NCI-H1105 treated with DMSO at 0.1 percent for 48 hours (cell line): ENCODE measurements around the gene APOB.

Experiments used
- DNase-seq: peaks from one replicate; lab custom pipeline; 2025; lab: John Stamatoyannopoulos, UW

The APOB gene

DNA sequence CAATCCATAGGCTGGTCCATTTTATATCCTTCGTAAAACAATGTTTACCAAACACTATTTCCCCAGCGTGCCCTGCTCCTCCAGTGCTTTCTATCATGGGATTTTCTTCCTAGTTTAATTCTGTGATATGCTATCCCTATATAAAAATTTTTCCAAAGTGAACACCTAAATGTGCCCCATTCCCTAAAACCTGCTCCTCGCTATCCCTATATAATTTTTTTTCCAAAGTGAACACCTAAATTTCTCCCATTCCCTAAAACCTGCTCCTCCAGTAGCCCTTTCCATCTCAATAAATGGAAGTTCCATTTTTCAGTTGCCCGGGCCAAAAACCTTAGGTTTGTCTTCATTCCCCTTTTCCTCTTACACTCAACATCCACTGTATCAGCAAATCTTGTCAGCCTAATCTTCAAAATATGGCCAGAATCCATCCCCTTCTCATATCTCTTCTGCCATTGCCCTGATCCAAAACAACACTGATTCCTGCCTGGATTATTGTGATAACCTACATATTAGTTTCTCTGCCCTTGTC lies 26.1 kb downstream of the APOB start:
- DNase-seq, result no peak

GRCh38 chr2:21015281-21015645 lies 28.6 kb downstream of the APOB start:
- no peak for DNase-seq

DNA sequence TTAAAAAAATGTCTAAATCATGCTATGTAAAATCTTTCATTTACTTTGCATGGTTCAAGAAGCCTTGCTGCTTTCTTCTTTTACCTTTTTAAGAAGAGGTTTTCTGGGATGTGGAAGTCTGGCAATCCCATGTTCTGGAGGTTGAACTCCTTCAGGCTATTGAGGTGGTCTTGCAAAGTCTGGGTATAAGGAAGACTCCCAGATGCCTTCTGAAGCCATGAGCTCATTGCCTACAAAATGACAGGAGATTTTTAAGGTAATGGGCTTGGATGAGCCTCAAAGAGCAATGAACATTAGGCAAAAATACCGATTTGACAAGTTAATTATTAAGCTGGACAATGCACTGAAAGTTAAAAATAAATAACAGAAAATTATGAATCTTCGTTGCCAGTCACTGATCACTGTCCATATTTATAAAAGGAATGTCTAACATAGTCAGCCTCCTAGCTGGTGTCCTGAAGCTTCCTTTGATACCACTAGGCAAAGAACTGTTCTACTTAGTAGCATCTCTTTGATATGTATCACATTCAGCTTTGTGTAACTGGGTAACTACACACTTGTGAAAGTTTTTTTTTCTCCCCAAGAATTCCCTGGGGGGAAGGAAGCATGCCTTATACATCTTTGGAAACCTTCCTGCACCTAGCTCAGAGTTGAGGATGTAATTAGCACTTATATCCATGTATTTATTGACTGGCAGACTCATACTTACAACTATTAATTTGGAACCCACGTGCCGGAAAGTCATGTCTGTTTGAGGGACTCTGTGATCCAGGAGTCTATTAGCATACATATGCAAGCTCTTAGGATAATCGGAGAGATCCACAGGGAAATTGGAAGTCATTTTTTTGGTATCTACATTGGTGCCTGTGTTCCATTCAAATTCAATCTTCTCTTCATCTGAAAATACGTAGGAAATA lies 29.3 kb downstream of the APOB start:
- no peak for DNase-seq

GRCh38 chr2:21013043-21013816 lies 30.6 kb downstream of the APOB start:
- no peak for DNase-seq

DNA sequence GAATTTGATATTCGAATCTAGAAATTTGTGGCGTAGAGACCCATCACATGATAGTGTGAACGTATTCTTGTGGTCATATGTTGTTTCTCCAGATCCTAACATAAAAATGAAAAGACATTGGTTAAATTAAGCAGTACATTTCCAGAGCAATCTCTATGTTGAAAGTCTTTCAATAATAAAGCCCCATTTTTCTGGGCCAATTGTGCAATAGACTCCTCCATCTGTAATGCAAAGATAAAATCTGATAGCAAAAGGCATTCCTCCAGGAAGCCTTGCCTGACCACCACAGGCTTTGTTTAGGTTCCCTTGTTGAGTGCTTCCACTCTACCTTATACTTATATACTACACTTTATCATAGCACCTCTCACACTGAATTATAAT lies 31.3 kb downstream of the APOB start:
- no peak for DNase-seq

DNA sequence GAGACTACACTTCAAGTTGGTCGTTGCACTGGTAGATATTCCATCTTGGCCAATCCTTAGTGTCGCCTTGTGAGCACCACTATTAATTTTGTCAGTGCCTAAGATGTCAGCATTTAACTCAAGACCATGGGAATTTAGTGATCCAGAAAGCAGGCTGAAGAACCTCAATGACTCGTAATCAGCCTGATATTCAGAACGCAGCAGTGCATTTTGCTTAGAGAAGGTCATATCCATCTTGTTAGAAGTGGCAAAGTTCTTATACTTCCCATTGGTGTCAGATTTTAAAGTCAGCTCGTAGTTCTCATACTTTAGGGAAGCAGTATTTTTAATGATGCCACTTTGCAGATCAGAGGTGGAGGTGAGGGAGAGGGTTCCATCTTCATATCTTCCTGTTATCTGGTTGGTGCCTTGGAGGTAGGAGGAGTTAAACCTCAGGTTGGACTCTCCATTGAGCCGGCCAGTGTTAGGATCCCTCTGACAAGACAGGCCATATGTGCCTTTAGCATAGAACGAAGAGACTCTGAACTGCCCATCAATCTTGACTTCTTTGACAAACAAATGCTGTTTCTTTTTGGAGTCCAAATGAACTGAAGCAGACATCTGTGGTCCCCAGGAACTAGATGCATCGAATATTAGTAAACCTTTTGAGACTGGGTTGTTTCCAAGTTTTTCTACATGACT lies 31.9 kb downstream of the APOB start:
- DNase-seq, result no peak

DNA sequence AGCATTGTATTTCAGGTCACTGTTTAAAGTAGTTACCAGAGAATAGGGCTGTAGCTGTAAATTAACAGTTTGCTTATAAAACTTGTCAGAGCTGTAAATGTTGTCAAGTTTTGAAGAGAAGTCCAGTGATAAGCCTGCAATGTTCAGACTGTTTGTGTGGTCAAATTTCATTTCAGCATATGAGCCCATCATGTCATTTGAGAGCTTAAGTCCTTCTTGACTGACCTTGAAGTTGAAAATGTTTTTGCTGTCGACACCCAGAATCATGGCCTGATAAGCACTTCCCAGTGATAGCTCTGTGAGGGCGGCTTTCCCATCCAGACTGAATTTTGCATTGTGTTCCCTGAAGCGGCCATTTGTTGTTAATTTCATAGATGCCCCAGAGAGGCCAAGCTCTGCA lies 32.4 kb downstream of the APOB start:
- DNase-seq, result no peak

DNA sequence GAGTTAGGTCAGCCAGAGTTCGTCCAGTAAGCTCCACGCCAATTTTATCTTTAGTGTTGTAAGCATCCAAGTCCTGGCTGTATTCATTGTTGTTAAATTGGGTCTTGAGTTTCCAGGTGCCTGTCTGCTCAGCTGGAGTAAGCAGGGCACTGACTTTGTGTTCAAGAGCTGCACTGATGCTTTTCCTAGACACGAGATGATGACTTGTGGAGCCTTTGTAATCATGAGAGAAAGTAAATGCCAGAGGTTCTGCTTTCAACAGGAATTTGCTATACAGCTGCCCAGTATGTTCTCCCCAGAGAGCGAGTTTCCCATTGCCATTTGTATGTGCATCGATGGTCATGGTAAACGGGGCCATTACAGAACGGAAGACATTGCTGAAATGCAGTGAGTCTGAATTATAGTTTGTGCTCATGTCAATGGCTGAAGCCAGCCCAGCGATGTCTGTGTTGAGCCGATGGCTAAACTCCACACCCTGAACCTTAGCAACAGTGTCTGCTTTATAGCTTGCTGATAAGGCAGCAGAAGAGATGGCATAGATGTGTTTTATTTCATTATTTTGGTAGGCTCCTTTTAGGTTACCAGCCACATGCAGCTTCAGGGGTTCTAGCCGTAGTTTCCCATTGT lies 32.9 kb downstream of the APOB start:
- no peak for DNase-seq

DNA sequence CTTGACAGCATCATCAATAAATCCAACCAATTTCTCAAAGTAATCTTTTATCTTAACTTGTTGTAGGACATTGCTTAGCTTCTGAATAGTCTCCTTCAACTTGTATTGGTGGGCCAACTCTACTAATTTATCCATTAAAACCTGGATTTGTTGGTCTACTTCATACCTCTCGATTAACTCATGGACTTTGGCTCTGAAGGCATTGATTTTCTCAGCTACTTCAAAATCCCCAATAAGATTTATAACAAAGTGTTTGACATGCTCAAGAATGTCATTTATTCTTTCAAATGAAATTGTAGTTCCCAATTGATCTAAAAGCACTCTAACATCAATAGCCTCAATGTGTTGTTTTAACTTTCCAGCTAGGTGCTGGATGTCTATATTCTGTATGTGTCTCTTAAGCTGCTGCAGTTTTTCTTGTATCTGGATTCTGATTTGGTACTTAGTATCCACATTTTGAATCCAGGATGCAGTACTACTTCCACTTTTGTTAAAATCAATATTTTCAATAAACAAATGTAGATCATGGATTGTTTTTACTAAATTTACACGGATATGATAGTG lies 34.1 kb downstream of the APOB start:
- DNase-seq, result no peak

GRCh38 chr2:21008790-21009661 lies 34.8 kb downstream of the APOB start:
- no peak for DNase-seq

DNA sequence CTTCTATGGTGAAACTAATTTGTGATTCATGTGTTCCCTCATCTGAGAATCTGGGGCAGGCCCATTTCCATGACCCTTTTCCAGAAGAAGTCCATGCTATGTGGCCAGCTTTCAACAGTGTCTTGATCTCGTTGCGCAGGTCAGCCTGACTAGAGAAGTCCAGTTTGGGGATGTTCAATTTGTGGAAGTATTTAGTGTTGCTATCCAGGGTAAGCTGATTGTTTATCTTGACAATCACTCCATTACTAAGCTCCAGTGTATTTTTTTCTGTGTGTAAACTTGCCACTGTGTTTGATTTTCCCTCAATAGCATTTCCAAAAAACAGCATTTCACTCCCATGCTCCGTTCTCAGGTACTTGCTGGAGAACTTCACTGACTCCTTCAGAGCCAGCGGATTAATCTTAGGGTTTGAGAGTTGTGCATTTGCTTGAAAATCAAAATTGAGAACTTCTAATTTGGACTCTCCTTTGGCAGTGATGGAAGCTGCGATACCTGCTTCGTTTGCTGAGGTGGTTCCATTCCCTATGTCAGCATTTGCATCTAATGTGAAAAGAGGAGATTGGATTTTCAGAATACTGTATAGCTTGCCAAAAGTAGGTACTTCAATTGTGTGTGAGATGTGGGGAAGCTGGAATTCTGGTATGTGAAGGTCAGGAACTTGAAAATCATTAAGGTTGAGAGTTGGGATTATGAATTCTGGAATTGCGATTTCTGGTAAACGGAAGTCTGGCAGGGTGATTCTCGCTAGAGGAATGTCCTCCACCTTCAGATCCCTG lies 35.7 kb downstream of the APOB start:
- DNase-seq, result no peak

- no peak for DNase-seq
Measured at GRCh38 chr2:21007129-21008013, 36.5 kb downstream of the APOB start.

DNA sequence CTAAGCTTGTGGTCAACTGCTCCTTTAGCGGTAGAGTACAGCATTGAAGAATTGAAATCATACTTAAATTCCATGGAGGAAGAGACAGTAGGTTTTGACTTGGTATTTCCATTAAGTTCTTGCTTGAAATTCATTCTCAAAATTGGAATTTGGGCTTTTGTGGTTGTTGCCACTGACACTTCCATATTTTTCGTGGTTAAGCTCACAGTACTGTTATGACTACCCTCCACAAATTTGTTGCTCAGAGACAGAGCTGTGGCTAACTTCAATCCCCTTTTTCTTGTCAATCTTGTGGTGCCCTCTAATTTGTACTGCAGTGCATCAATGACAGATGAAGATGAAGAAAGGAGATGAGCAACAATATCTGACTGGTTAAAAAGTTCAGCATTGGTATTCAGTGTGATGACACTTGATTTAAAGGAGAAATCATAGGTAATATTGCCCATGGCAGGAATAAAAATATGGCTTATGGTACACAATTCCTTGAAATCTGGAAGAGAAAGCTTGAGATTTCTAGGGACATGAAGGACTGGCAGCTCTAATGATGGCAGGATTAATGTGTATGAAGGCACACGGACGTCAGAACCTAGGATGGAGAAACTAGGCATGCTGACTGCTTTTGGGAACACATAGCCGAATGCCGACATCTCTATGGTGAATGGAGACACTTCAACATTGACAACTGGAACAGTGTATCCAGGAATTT lies 37.3 kb downstream of the APOB start:
- no peak for DNase-seq

DNA sequence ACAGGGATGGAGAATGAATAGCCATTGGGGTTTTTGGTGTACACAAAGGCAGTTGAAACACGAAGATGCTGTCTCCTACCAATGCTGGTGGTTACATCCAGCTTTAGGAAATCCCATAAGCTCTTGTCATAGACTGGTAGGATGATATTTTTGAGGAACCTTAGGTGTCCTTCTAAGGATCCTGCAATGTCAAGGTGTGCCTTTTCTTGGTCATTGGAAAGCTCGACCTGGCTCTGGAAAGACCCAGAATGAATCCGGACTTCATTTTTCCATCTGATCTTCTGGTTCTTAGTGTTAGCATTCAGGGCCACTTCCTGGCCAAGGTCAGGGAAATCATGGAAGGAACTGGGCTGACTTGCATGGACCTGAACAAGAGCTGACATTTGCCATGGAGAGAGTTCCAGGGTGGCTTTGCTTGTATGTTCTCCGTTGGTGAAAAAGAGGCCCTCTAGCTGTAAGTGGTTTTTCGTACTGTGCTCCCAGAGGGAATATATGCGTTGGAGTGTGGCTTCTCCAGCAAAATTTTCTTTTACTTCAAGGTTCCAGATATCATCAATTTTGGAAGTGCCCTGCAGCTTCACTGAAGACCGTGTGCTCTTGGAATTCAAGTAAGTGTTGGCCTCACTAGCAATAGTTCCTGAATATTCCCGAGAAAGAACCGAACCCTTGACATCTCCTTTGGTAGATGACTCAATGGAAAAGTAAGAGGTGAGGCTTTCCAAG lies 38.0 kb downstream of the APOB start:
- no peak for DNase-seq

- no peak for DNase-seq
Measured at GRCh38 chr2:21005111-21005699, 38.7 kb downstream of the APOB start.

GRCh38 chr2:21004181-21004572 lies 39.7 kb downstream of the APOB start:
- no peak for DNase-seq

DNA sequence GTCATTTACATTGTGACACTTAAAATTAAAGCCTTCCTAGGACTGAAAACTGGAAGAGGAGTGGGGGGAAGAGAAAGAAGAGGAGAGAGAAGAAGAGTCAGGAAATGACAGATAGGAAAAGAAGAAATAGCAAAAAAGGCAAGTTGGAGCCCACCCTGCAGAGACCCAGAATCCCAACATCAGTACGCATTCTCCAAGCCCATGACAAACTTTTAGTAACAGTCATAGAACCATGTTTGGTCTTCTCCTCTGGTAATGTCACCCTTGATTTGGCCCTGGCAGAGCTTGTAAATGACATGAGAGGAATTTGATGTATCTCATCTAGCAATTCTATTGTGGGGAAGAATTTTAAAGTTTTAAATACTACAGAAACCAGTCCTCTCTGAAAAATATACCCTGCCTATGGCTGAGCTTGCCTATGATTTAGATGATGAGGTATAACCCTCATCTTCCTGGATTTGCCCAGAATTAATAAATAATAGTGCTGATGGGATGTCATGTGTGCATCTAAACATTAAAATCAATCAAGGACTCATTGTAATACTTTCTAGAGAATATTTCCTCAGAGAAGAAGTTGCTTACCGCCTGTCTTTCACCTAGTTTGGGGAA lies 40.2 kb downstream of the APOB start:
- no peak for DNase-seq
